MCF 10A (cell line): Measurements from ENCODE around the gene DAPK2. TPM values are rescaled to one million over a fixed set of nuclear protein-coding genes. Genes with fewer than 3 reads are reported as not detected.

Experiments used
- BruUV-seq: library from RNA; stranded (reverse); fragments of 400-500 nt; replicated peaks from 2 replicates; lab custom pipeline; 2021; lab: Mats Ljungman, UMichigan
- CTCF ChIA-PET: fragments of 300-600 bp; sonication (Branson Sonifier 250); formaldehyde crosslinking; extraction: SDS; loops from one replicate; lab custom pipeline; 2021; ENCODE audit warnings: antibody characterized with exemption, inconsistent platforms; lab: Yijun Ruan, JAX
- POLR2A ChIA-PET: fragments of 300-600, 350-650 bp; sonication (Branson Sonifier 250); formaldehyde crosslinking; extraction: SDS; loops from one replicate; lab custom pipeline; 2020; ENCODE audit warnings: antibody characterized with exemption, inconsistent platforms; lab: Yijun Ruan, JAX
- DNase-seq: peaks from one replicate; pipeline ENCODE4 v3.0.0-alpha.2; 2018; ENCODE audit not compliant: unreplicated experiment
- H3K27ac Mint-ChIP-seq: one replicate; pipeline ENCODE4 v1.8.0; 2022; ENCODE audit warnings: mild to moderate bottlenecking, low read depth, mixed read lengths; ENCODE audit not compliant: unreplicated experiment
- H3K27me3 Mint-ChIP-seq: one replicate; pipeline ENCODE4 v1.8.0; 2022; ENCODE audit warnings: mixed read lengths; ENCODE audit not compliant: insufficient read depth, unreplicated experiment
- H3K36me3 Mint-ChIP-seq: one replicate; pipeline ENCODE4 v1.8.0; 2022; ENCODE audit warnings: mild to moderate bottlenecking, moderate library complexity, mixed read lengths; ENCODE audit not compliant: insufficient read depth, unreplicated experiment
- H3K4me1 Mint-ChIP-seq: one replicate; pipeline ENCODE4 v1.8.0; 2022; ENCODE audit warnings: mixed read lengths; ENCODE audit not compliant: insufficient read depth, unreplicated experiment
- H3K4me3 Mint-ChIP-seq: one replicate; pipeline ENCODE4 v1.8.0; 2022; ENCODE audit warnings: mild to moderate bottlenecking, moderate library complexity, mixed read lengths; ENCODE audit not compliant: unreplicated experiment
- H3K9me3 Mint-ChIP-seq: one replicate; pipeline ENCODE4 v1.8.0; 2022; ENCODE audit warnings: mixed read lengths; ENCODE audit not compliant: unreplicated experiment
- CTCF ChIP-seq: fragments of 200-600 bp; IDR thresholded peaks from one replicate; pipeline ENCODE4 v1.8.0; 2022; ENCODE audit warnings: antibody characterized with exemption, mild to moderate bottlenecking; ENCODE audit not compliant: unreplicated experiment
- intact Hi-C: fragments of 100-400 bp; cut with micrococcal nuclease; formaldehyde crosslinking; loops from 2 replicates; pipeline ENCODE4 v1.14.1; 2022
- total RNA-seq: library from RNA; stranded (reverse); gene quantifications from 2 replicates; pipeline ENCODE4 v1.2.3, GENCODE V29; 2022

The DAPK2 gene
- total RNA-seq, 1 experiment from 2014 or later: 4.6 TPM

GRCh38 chr15:63970621-63971426 lies 75.5 kb downstream of the DAPK2 start:
- intact Hi-C loops: no loop called here
- no peak for DNase-seq
- Mint-ChIP-seq H3K9me3 (no peaks in the 10 kb centered on the region), H3K4me1 (peaks cover 18% of the 10 kb centered on the region), H3K4me3 (no peak overlapping the region), H3K27ac (no peak overlapping the region), H3K27me3 (no peaks in the 10 kb centered on the region), H3K36me3 (peaks cover 5% of the 10 kb centered on the region)
- ChIA-PET POLR2A (interaction anchor here (0.6 to 1.3 kb wide), 4 partner anchors 16 to 40 kb away, joined by 3 to 4 read pairs (median 3); no protein-coding TSS in a partner anchor), CTCF (interaction anchor here (0.7 to 4.5 kb wide), 3 partner anchors 10 to 131 kb away, joined by 3 to 23 read pairs (median 3); no protein-coding TSS in a partner anchor)
- no peak for TF ChIP-seq CTCF
- no TSS peak for BruUV-seq

- ChIA-PET POLR2A (interaction anchor here (0.8 to 1.3 kb wide), 3 partner anchors 11 to 41 kb away, joined by 3 read pairs; no protein-coding TSS in a partner anchor), CTCF (interaction anchor here (0.9 to 4.5 kb wide), 4 partner anchors 8 to 218 kb away, joined by 3 to 23 read pairs (median 4); no protein-coding TSS in a partner anchor)
- Mint-ChIP-seq H3K9me3 (peaks cover under 1% of the 10 kb centered on the region), H3K27ac (no peak overlapping the region), H3K4me3 (no peak overlapping the region), H3K36me3 (peaks cover 5% of the 10 kb centered on the region), H3K4me1 (peaks cover 18% of the 10 kb centered on the region), H3K27me3 (no peaks in the 10 kb centered on the region)
- TF ChIP-seq CTCF: no peak
- peak; percentile 15 for DNase-seq
- BruUV-seq: no TSS peak
- intact Hi-C loops: no loop called here
Observed at GRCh38 chr15:63969652-63970421, 76.4 kb downstream of the DAPK2 start.

- Mint-ChIP-seq H3K27me3 (no peaks in the 10 kb centered on the region), H3K4me1 (peaks cover 18% of the 10 kb centered on the region), H3K36me3 (peaks cover 5% of the 10 kb centered on the region), H3K27ac (no peak overlapping the region), H3K4me3 (no peak overlapping the region), H3K9me3 (peaks cover 10% of the 10 kb centered on the region)
- DNase-seq: no peak
- no TSS peak for BruUV-seq
- no peak for TF ChIP-seq CTCF
- ChIA-PET CTCF (interaction anchor here (0.7 to 4.5 kb wide), 4 partner anchors 9 to 217 kb away, joined by 3 to 23 read pairs (median 4); no protein-coding TSS in a partner anchor), POLR2A (no interaction called here)
- intact Hi-C loops: no loop called here
Observed at GRCh38 chr15:63968700-63969099, 77.6 kb downstream of the DAPK2 start.
